ENCODE results near the gene B3GALT4.

The B3GALT4 gene

GRCh38 chr6:33292996-33293682 is 16.2 kb downstream of the B3GALT4 start:
- peaks cover 30% of the 10 kb centered on the region for H3K4me1 Mint-ChIP-seq
- TF ChIP-seq CTCF (IDR thresholded peaks at IDR 0.05; ENCODE audit: unreplicated experiment in 3 of 3), result no peak
- H3K9me3 Mint-ChIP-seq, result no peaks in the 10 kb centered on the region
- no peaks in the 10 kb centered on the region for H3K27me3 Mint-ChIP-seq (ENCODE audit: low read depth)
- peaks cover 19% of the 10 kb centered on the region for H3K36me3 Mint-ChIP-seq (ENCODE audit: low read depth)
- peak overlapping the region in 1 of 3 experiments; percentile 67 for H3K27ac Mint-ChIP-seq
- peak overlapping the region in 2 of 3 experiments; percentile 16 to 68 for H3K4me3 Mint-ChIP-seq

- no peak for TF ChIP-seq CTCF (IDR thresholded peaks at IDR 0.05; ENCODE audit: unreplicated experiment in 3 of 3)
- Mint-ChIP-seq H3K27me3 (ENCODE audit: low read depth) (no peaks in the 10 kb centered on the region), H3K9me3 (no peaks in the 10 kb centered on the region), H3K4me3 (peak overlapping the region; percentile 29 to 52 (median 29)), H3K36me3 (ENCODE audit: low read depth) (peaks cover 15% of the 10 kb centered on the region), H3K27ac (no peak overlapping the region), H3K4me1 (peaks cover 26% of the 10 kb centered on the region)
Observed at GRCh38 chr6:33294086-33294823, 17.3 kb downstream of the B3GALT4 start.

DNA sequence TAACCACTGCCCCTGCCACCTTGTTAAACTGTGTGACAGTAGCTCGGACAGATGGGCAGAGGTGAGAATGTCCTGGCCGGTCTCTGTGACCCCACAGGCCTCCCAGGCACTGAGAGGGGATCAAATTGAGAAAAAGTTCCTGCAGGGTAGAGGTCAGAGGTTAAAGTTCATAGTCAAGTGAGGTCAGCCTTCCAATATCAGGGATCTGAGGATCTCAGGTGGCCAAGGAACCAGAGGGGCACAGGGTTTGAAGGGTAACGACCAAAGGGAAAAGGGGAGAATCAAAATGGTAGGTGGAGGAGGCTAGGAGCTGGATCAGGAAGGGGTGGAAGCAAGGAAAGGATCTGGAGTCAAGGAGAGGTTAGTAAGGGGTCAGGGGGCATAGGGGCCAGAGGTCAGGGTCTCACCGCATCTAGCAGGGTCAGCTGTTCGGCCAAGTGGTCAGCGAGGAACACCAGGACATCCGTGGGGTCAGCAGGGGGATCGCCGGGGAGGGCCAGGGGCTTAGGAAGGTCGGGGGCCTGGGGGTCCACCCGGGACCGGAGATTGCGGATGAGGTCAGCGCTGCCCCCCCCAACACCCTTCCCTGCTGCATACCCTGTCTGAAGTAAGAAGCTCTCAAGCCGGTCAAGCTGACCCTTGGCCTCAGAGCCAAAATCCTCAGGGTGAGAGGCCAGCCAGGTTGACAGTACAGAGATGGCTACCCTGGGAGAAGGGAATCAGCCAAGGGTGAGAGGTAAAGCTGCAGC is 18.9 kb downstream of the B3GALT4 start:
- H3K36me3 Mint-ChIP-seq (ENCODE audit: low read depth), result peaks cover 15% of the 10 kb centered on the region
- H3K4me1 Mint-ChIP-seq, result peaks cover 22% of the 10 kb centered on the region
- peak overlapping the region in 2 of 3 experiments; percentile 26 to 79 for H3K27ac Mint-ChIP-seq
- no peak for TF ChIP-seq CTCF (IDR thresholded peaks at IDR 0.05; ENCODE audit: unreplicated experiment in 3 of 3)
- no peaks in the 10 kb centered on the region for H3K9me3 Mint-ChIP-seq
- no peaks in the 10 kb centered on the region for H3K27me3 Mint-ChIP-seq (ENCODE audit: low read depth)
- peak overlapping the region; percentile 83 to 93 (median 88) for H3K4me3 Mint-ChIP-seq

- Mint-ChIP-seq H3K36me3 (ENCODE audit: low read depth) (peaks cover 20% of the 10 kb centered on the region), H3K4me1 (peaks cover 16% of the 10 kb centered on the region), H3K27me3 (ENCODE audit: low read depth) (no peaks in the 10 kb centered on the region), H3K27ac (peak overlapping the region in 2 of 3 experiments; percentile 74 to 79), H3K4me3 (peak overlapping the region; percentile 93 to 100 (median 96)), H3K9me3 (no peaks in the 10 kb centered on the region)
- no peak for TF ChIP-seq CTCF (IDR thresholded peaks at IDR 0.05; ENCODE audit: unreplicated experiment in 3 of 3)
Observed at GRCh38 chr6:33296797-33297405, 20.0 kb downstream of the B3GALT4 start.

- H3K4me1 Mint-ChIP-seq, result peaks cover 16% of the 10 kb centered on the region
- H3K27me3 Mint-ChIP-seq (ENCODE audit: low read depth), result no peaks in the 10 kb centered on the region
- peak overlapping the region; percentile 93 to 100 (median 96) for H3K4me3 Mint-ChIP-seq
- H3K27ac Mint-ChIP-seq, result peak overlapping the region; percentile 94 to 97 (median 95)
- H3K36me3 Mint-ChIP-seq (ENCODE audit: low read depth), result peaks cover 15% of the 10 kb centered on the region
- no peak for TF ChIP-seq CTCF (IDR thresholded peaks at IDR 0.05; ENCODE audit: unreplicated experiment in 3 of 3)
- H3K9me3 Mint-ChIP-seq, result no peaks in the 10 kb centered on the region
Observed at GRCh38 chr6:33297406-33297955, 20.6 kb downstream of the B3GALT4 start.

Measured in nephron (organoid).